Esophagus (tissue), 2 donors: ENCODE data around the gene MEOX1. TPM values are rescaled to one million over a fixed set of nuclear protein-coding genes. Genes with fewer than 3 reads are reported as not detected.

Experiments used
- H3K27ac ChIP-seq, 2 donors: one replicate each; pipeline ENCODE4 v1.5.1; 2013; ENCODE audit warnings: low read depth in 2 of 2, mild to moderate bottlenecking in 2 of 2, inconsistent platforms in 1 of 2, low read length in 1 of 2, moderate library complexity in 1 of 2
- H3K27me3 ChIP-seq, 2 donors: one replicate each; pipeline ENCODE4 v1.6.1; 2013; ENCODE audit warnings: low read length in 2 of 2, control low read depth in 1 of 2, mild to moderate bottlenecking in 1 of 2; ENCODE audit not compliant: insufficient read depth in 2 of 2, control insufficient read depth in 1 of 2
- H3K36me3 ChIP-seq, 2 donors: one replicate each; pipeline ENCODE4 v1.6.1; 2013; ENCODE audit warnings: low read length in 1 of 2; ENCODE audit not compliant: control insufficient read depth in 2 of 2, insufficient read depth in 2 of 2
- H3K4me1 ChIP-seq, 2 donors: one replicate each; pipeline ENCODE4 v1.6.1; 2013; ENCODE audit warnings: low read length in 1 of 2; ENCODE audit not compliant: control insufficient read depth in 2 of 2, insufficient read depth in 2 of 2
- H3K4me3 ChIP-seq, 2 donors: one replicate each; pipeline ENCODE4 v1.5.1; 2013; ENCODE audit warnings: low read length in 2 of 2, mild to moderate bottlenecking in 2 of 2, low read depth in 1 of 2, moderate library complexity in 1 of 2
- H3K9me3 ChIP-seq, 2 donors: one replicate each; pipeline ENCODE4 v1.6.1; 2013; ENCODE audit warnings: mild to moderate bottlenecking in 2 of 2, low read depth in 1 of 2, low read length in 1 of 2, moderate library complexity in 1 of 2; ENCODE audit not compliant: control insufficient read depth in 2 of 2, insufficient read depth in 1 of 2
- WGBS, 2 donors: extraction: QIAGEN DNeasy Blood & Tissue Kit; methylation state at CpG; one replicate each; pipeline ENCODE4 v1.1.7; 2013; 5-methylcytosine and 5-hydroxymethylcytosine counted together
- polyA plus RNA-seq, 2 donors: library from polyadenylated mRNA; stranded (reverse); fragments of 200-250 nt; gene quantifications; one replicate each; pipeline ENCODE4 v1.2.3, GENCODE V29; 2013
- donor health status: healthy with polysubstance abuse.
- donor health status: Bipolar disorder and iron deficiency.

Gene MEOX1
- polyA plus RNA-seq, 2 donors, result 1.8 to 2.7 TPM

DNA sequence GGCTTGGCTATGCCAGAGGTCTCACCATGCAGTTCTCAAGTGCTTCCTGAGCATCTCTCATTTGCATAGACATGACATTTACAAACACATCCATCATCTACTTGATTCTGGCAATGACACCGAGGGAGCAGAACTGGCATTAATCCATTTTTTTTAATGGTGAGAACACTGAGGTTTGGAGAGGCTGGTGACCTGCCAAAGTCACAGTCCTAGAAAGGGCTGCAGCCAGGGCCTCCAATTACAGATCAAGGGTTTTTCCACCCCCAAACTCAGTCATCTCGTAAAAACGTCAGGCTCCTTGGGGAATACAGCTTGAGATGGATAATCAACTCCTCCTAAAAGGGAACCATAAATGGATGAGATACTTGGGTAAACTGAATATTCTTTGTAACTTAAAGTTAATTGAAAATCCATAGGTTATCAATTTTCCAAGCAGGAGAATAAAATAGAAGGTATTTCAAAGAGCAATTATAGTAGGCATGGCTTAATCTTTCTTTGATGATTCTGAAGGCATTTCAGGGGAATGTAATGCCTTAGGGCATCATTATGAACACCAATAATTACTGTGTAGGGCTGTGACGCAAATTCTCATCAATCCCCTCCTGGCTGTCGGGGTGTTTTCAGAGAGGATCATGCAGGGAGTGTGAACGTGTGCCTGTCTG lies 9.4 kb upstream of the MEOX1 start:
- WGBS, 2 donors, result 36 to 50% methylated on average over 6 of the region's 6 CpGs
- H3K9me3 ChIP-seq, result no peaks in the 10 kb centered on the region
- H3K4me1 ChIP-seq, result peaks cover 0 to 15% of the 10 kb centered on the region in 2 donors
- H3K36me3 ChIP-seq, result no peaks in the 10 kb centered on the region
- no peak overlapping the region for H3K27ac ChIP-seq
- H3K4me3 ChIP-seq, result no peak overlapping the region
- H3K27me3 ChIP-seq, result no peaks in the 10 kb centered on the region

DNA sequence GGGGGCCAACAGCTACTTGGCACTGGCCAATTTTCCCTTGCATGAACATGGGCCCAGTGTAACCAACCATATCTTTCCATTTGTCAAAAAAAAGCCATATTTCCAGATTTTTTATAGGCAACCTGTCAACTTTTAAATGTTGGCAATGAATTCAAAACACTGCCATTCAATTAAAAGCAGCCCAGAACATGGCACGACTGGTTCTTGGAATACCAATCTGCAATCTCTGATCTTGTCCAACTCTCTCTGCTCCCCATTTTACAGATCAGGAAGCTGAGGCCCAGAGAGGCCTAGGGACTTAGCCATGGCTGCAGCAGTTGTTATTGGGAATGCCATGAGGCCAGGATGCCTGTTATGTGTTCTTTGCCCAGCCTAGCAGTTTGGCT lies 8.9 kb upstream of the MEOX1 start:
- no peak overlapping the region for H3K27ac ChIP-seq
- 51 to 68% methylated on average over 1 of the region's 1 CpG for WGBS, 2 donors

GRCh38 chr17:43669971-43670644 lies 8.4 kb upstream of the MEOX1 start:
- H3K9me3 ChIP-seq, result no peaks in the 10 kb centered on the region
- peaks cover 0 to 11% of the 10 kb centered on the region in 2 donors for H3K4me1 ChIP-seq
- H3K27me3 ChIP-seq, result no peaks in the 10 kb centered on the region
- WGBS, 2 donors, result 46 to 49% methylated on average over 10 of the region's 10 CpGs
- H3K27ac ChIP-seq, result no peak overlapping the region
- no peak overlapping the region for H3K4me3 ChIP-seq
- no peaks in the 10 kb centered on the region for H3K36me3 ChIP-seq

More for the DNA sequence above, 8.9 kb upstream of the MEOX1 start:
- Histone ChIP-seq H3K36me3 (no peaks in the 10 kb centered on the region), H3K27me3 (no peaks in the 10 kb centered on the region), H3K4me1 (peaks cover 0 to 12% of the 10 kb centered on the region in 2 donors), H3K9me3 (no peaks in the 10 kb centered on the region), H3K4me3 (no peak overlapping the region)

- Histone ChIP-seq H3K27me3 (no peaks in the 10 kb centered on the region), H3K27ac (no peak overlapping the region), H3K4me1 (peaks cover 0 to 11% of the 10 kb centered on the region in 2 donors), H3K9me3 (no peaks in the 10 kb centered on the region), H3K36me3 (no peaks in the 10 kb centered on the region), H3K4me3 (no peak overlapping the region)
- 70 to 72% methylated on average over 3 of the region's 3 CpGs for WGBS, 2 donors
These were observed 6.2 kb upstream of the MEOX1 start for GRCh38 chr17:43667947-43668348.

DNA sequence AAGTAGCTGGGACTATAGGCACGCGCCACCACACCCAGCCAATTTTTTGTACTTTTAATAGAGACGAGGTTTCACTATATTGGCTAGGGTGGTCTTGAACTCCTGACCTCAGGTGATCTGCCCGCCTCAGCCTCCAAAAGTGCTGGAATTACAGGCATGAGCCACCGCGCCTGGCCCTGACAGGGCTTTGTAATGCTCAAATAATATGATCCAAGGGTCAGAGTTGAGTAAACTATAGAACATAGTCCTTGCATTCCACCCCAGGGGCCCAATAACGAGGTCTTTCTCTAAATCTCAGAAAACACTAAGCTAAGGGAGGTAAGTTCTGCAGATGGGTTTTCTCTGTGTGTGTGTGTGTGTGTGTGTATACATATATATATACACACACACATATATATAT lies 5.8 kb upstream of the MEOX1 start:
- peaks cover 0 to 11% of the 10 kb centered on the region in 2 donors for H3K4me1 ChIP-seq
- 85 to 89% methylated on average over 7 of the region's 7 CpGs for WGBS, 2 donors
- no peaks in the 10 kb centered on the region for H3K36me3 ChIP-seq
- no peak overlapping the region for H3K4me3 ChIP-seq
- no peak overlapping the region for H3K27ac ChIP-seq
- no peaks in the 10 kb centered on the region for H3K27me3 ChIP-seq
- H3K9me3 ChIP-seq, result no peaks in the 10 kb centered on the region

GRCh38 chr17:43665937-43666236 lies 4.2 kb upstream of the MEOX1 start:
- Histone ChIP-seq H3K4me3 (no peak overlapping the region), H3K27me3 (no peaks in the 10 kb centered on the region), H3K9me3 (no peaks in the 10 kb centered on the region), H3K36me3 (no peaks in the 10 kb centered on the region), H3K4me1 (peaks cover 0 to 11% of the 10 kb centered on the region in 2 donors), H3K27ac (peak overlapping the region in 1 of 2 donors; percentile 67)
- 54 to 69% methylated on average over 4 of the region's 4 CpGs for WGBS, 2 donors

DNA sequence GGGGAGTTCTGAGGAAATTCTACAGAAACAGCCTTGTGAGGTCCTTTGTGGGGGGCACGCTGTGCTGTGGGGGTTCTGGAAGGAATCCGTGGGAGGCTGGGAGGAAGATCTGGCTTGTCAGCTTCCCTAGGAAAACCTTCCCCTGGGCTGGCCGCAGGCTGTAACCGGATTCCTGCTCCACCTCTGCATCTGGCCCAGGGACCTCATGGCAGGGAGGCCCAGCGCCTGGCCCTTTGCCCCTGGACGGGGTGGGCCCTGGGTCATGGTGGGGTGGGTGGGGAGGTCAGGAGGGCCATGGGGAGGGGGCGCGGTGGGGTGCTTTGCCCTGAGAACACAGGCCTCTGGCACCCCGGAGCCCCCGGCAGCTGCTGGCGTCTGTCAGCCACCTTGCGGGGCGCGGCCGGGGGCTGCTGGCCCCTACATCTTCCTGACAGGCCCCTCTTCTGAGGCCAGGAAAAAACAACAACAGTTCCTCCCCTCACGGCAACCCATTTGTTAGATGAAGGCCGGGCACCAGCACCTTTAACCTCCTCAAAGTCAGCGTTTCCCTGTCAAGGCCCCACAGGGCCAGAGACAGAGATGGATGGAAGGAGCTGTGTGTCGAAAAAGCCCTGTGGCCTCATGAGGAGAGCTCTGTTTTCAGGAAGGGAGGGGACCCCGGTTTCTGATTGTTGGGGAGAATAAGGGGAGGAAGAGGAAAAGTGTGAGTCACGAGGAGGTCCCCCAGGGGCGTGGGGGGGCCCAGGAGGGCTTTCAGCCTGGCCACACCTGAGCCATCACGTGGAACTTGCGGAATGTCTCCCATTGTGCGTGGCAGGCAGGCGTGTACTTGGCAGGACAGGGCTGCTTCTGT lies 3.6 kb upstream of the MEOX1 start:
- peak overlapping the region; percentile 34 to 67 for H3K27ac ChIP-seq
- no peaks in the 10 kb centered on the region for H3K27me3 ChIP-seq
- H3K4me1 ChIP-seq, result peaks cover 2 to 8% of the 10 kb centered on the region in 2 donors
- H3K9me3 ChIP-seq, result no peaks in the 10 kb centered on the region
- no peak overlapping the region for H3K4me3 ChIP-seq
- 46 to 50% methylated on average over 26 of the region's 26 CpGs for WGBS, 2 donors
- H3K36me3 ChIP-seq, result no peaks in the 10 kb centered on the region

DNA sequence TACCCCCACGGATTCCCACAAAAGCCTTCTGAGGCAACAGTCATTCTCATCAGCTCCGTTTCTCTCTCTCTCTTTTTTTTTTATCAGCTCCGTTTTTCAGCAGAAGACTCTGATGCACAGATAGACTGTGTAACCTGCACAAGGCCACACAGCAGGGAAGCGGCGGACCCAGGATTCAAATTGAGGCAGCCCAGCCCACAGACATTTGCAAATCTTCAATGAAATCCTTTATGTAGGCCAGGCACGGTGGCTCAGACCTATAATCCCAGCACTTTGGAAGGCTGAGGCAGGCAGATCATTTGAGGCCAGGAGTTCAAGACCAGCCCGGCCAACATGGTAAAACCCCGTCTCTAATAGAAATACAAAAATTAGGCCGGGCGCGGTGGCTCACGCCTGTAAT lies 2.4 kb upstream of the MEOX1 start:
- H3K36me3 ChIP-seq, result no peaks in the 10 kb centered on the region

GRCh38 chr17:43663383-43663782 lies 1.7 kb upstream of the MEOX1 start:
- Histone ChIP-seq H3K4me1 (peaks cover 2 to 6% of the 10 kb centered on the region in 2 donors), H3K27me3 (no peaks in the 10 kb centered on the region), H3K27ac (no peak overlapping the region), H3K9me3 (no peaks in the 10 kb centered on the region), H3K4me3 (no peak overlapping the region), H3K36me3 (no peaks in the 10 kb centered on the region)
- WGBS, 2 donors, result 76 to 84% methylated on average over 2 to 4 of the region's 4 CpGs

More for the DNA sequence above, 2.4 kb upstream of the MEOX1 start:
- Histone ChIP-seq H3K27ac (no peak overlapping the region), H3K9me3 (no peaks in the 10 kb centered on the region), H3K27me3 (no peaks in the 10 kb centered on the region), H3K4me1 (peaks cover 2 to 6% of the 10 kb centered on the region in 2 donors), H3K4me3 (no peak overlapping the region)
- 87 to 91% methylated on average over 12 of the region's 12 CpGs for WGBS, 2 donors
